IMR-90 (cell line): ENCODE measurements around the gene KLC1. TPM values are rescaled to one million over a fixed set of nuclear protein-coding genes. Genes with fewer than 3 reads are reported as not detected.

Experiments
- ATAC-seq: fragments of 200-7000 bp; cut with Tn5 transposase; 2 replicates; pipeline ENCODE4 v1.9.1; 2020; ENCODE audit warnings: low read depth, mild to moderate bottlenecking, moderate library complexity
- BruUV-seq: library from RNA; stranded (reverse); fragments of 400-500 nt; replicated peaks from 2 replicates; lab custom pipeline; 2021; lab: Mats Ljungman, UMichigan
- CTCF ChIA-PET: fragments of 300-600 bp; formaldehyde crosslinking; extraction: SDS; loops from one replicate; lab custom pipeline; 2021; ENCODE audit warnings: antibody characterized with exemption; lab: Yijun Ruan, JAX
- POLR2A ChIA-PET: fragments of 300-600 bp; sonication (Branson Sonifier 250); formaldehyde crosslinking; loops from one replicate; lab custom pipeline; 2022; ENCODE audit warnings: antibody characterized with exemption; ENCODE audit not compliant: unreplicated experiment; lab: Charles Lee
- DNase-seq: peaks from one replicate; pipeline ENCODE4 v3.0.0; 2013
- H2AFZ ChIP-seq: replicated peaks from 2 replicates; pipeline ENCODE3; 2013; ENCODE audit warnings: low read length, mild to moderate bottlenecking; ENCODE audit not compliant: poor library complexity
- H2AK5ac ChIP-seq: 2 replicates; pipeline ENCODE4 v1.6.1; 2013; ENCODE audit warnings: low read depth, low read length, inconsistent platforms
- H2AK9ac ChIP-seq: replicated peaks from 2 replicates; pipeline ENCODE3; 2013; ENCODE audit warnings: mild to moderate bottlenecking, low read depth, low read length, moderate library complexity; ENCODE audit not compliant: poor library complexity
- H2BK120ac ChIP-seq: 2 replicates; pipeline ENCODE4 v1.6.1; 2013; ENCODE audit warnings: low read depth, low read length, inconsistent platforms
- H2BK15ac ChIP-seq: 3 replicates; pipeline ENCODE4 v1.6.1; 2013; ENCODE audit warnings: low read depth, low read length, inconsistent platforms
- H2BK20ac ChIP-seq: 2 replicates; pipeline ENCODE4 v1.6.1; 2013; ENCODE audit warnings: low read depth, mild to moderate bottlenecking, inconsistent platforms, low read length, moderate library complexity
- H2BK5ac ChIP-seq: 2 replicates; pipeline ENCODE4 v1.6.1; 2013; ENCODE audit warnings: mild to moderate bottlenecking, low read depth, low read length, inconsistent platforms; ENCODE audit not compliant: poor library complexity, severe bottlenecking
- H3K14ac ChIP-seq: replicated peaks from 2 replicates; pipeline ENCODE4 v1.6.1; 2013; ENCODE audit warnings: low read depth, low read length, inconsistent platforms
- H3K18ac ChIP-seq: 2 replicates; pipeline ENCODE4 v1.6.1; 2013; ENCODE audit warnings: low read depth, low read length, control low read depth
- H3K23ac ChIP-seq: 2 replicates; pipeline ENCODE4 v1.6.1; 2013; ENCODE audit warnings: low read depth, low read length, inconsistent platforms
- H3K27ac ChIP-seq: 2 replicates; pipeline ENCODE4 v1.5.1; 2013; ENCODE audit warnings: mild to moderate bottlenecking, control low read depth, low read length; ENCODE audit not compliant: insufficient read depth
- H3K27me3 ChIP-seq: 2 replicates; pipeline ENCODE4 v1.6.1; 2013; ENCODE audit warnings: low read length; ENCODE audit not compliant: control insufficient read depth, insufficient read depth
- H3K36me3 ChIP-seq: 2 replicates; pipeline ENCODE4 v1.6.1; 2013; ENCODE audit warnings: low read length, mixed read lengths; ENCODE audit not compliant: control insufficient read depth, insufficient read depth
- H3K4ac ChIP-seq: 2 replicates; pipeline ENCODE4 v1.6.1; 2013; ENCODE audit warnings: low read depth, low read length, inconsistent platforms
- H3K4me1 ChIP-seq: 2 replicates; pipeline ENCODE4 v1.6.1; 2013; ENCODE audit warnings: low read length, mixed read lengths; ENCODE audit not compliant: control insufficient read depth, insufficient read depth
- H3K4me2 ChIP-seq: 2 replicates; pipeline ENCODE4 v1.6.1; 2013; ENCODE audit warnings: low read depth, mild to moderate bottlenecking, control low read depth, low read length, moderate library complexity
- H3K4me3 ChIP-seq: 2 replicates; pipeline ENCODE4 v1.5.1; 2013; ENCODE audit warnings: low read depth, mild to moderate bottlenecking, control low read depth, low read length, moderate library complexity; ENCODE audit not compliant: insufficient read depth
- H3K56ac ChIP-seq: 2 replicates; pipeline ENCODE4 v1.6.1; 2013; ENCODE audit warnings: low read length, inconsistent platforms; ENCODE audit not compliant: insufficient read depth; ENCODE audit errors: extremely low read depth
- H3K79me1 ChIP-seq, 2 experiments: 2 replicates each; pipeline ENCODE4 v1.6.1; 2013; ENCODE audit warnings: low read length in 2 of 2, inconsistent platforms in 1 of 2, low read depth in 1 of 2
- H3K9ac ChIP-seq: 2 replicates; pipeline ENCODE4 v1.6.1; 2013; ENCODE audit warnings: low read depth, low read length, control low read depth
- H3K9me1 ChIP-seq: 2 replicates; pipeline ENCODE4 v1.6.1; 2013; ENCODE audit warnings: low read length, inconsistent platforms; ENCODE audit not compliant: insufficient read depth
- H3K9me3 ChIP-seq: 2 replicates; pipeline ENCODE4 v1.6.1; 2013; ENCODE audit warnings: low read length; ENCODE audit not compliant: control insufficient read depth, insufficient read depth
- H4K20me1 ChIP-seq: 2 replicates; pipeline ENCODE4 v1.6.1; 2013; ENCODE audit warnings: low read length, inconsistent platforms; ENCODE audit not compliant: insufficient read depth
- H4K5ac ChIP-seq: 2 replicates; pipeline ENCODE4 v1.6.1; 2013; ENCODE audit warnings: mild to moderate bottlenecking, low read depth, low read length, control low read depth
- H4K8ac ChIP-seq, 2 experiments: 2 replicates each; pipeline ENCODE4 v1.6.1; 2013; ENCODE audit warnings: low read depth in 2 of 2, low read length in 2 of 2, control low read depth in 1 of 2, inconsistent platforms in 1 of 2
- H4K91ac ChIP-seq: 2 replicates; pipeline ENCODE4 v1.6.1; 2013; ENCODE audit warnings: low read depth, low read length, inconsistent platforms; ENCODE audit not compliant: insufficient read depth
- BHLHE40 ChIP-seq: fragments of 150-350 bp; IDR thresholded peaks from 2 replicates; pipeline ENCODE4 v1.6.1; 2016; ENCODE audit warnings: mild to moderate bottlenecking, low read depth, low read length
- CHD1 ChIP-seq: IDR thresholded peaks from 2 replicates; pipeline ENCODE4 v1.6.1; 2012; ENCODE audit warnings: low read depth, low read length, improper control_type of control experiment
- ELK1 ChIP-seq: fragments of 150-350 bp; IDR thresholded peaks from 2 replicates; pipeline ENCODE4 v1.6.1; 2016; ENCODE audit warnings: low read depth, mild to moderate bottlenecking, low read length, moderate library complexity, borderline replicate concordance
- MAFK ChIP-seq: IDR thresholded peaks from 2 replicates; pipeline ENCODE4 v1.6.1; 2012; ENCODE audit warnings: low read depth, low read length, improper control_type of control experiment
- MXI1 ChIP-seq: IDR thresholded peaks from 2 replicates; pipeline ENCODE4 v1.6.1; 2012; ENCODE audit warnings: low read depth, mild to moderate bottlenecking, low read length, moderate library complexity, borderline replicate concordance
- NFE2L2 ChIP-seq: fragments of 150-350 bp; IDR thresholded peaks from 2 replicates; pipeline ENCODE4 v1.6.1; 2016; ENCODE audit warnings: low read depth, mild to moderate bottlenecking, low read length
- POLR2A ChIP-seq: IDR thresholded peaks from 2 replicates; pipeline ENCODE4 v1.6.1; 2012; ENCODE audit warnings: mild to moderate bottlenecking, low read depth, low read length
- SMC3 ChIP-seq: fragments of 150-350 bp; IDR thresholded peaks from 2 replicates; pipeline ENCODE4 v1.6.1; 2016; ENCODE audit warnings: low read depth, mild to moderate bottlenecking, antibody characterized with exemption, low read length, moderate library complexity
- USF2 ChIP-seq: fragments of 150-350 bp; IDR thresholded peaks from 2 replicates; pipeline ENCODE4 v1.6.1; 2017; ENCODE audit warnings: mild to moderate bottlenecking, antibody characterized with exemption, low read length, low read depth
- WGBS, 2 experiments: methylation state at CpG; one replicate each; pipeline versions ENCODE4 v1.1.5 to v1.1.7; 2013; ENCODE audit warnings: missing lambda C conversion rate in 2 of 2; ENCODE audit not compliant: insufficient read length in 1 of 2; ENCODE audit errors: extremely low coverage in 2 of 2; 5-methylcytosine and 5-hydroxymethylcytosine counted together
- dilution Hi-C: fragments of 300-500 bp; cut with HindIII; formaldehyde crosslinking; loops from one replicate; pipeline ENCODE4 v1.14.3; 2018; ENCODE audit warnings: low sequenced_read_pairs; ENCODE audit not compliant: unreplicated experiment
- in situ Hi-C: fragments of 300-500 bp; cut with MboI; formaldehyde crosslinking; loops from 3 replicates; pipeline ENCODE4 v1.14.3; 2019; ENCODE audit warnings: low sequenced_read_pairs, inconsistent platforms, mixed read lengths
- intact Hi-C: fragments of 100-400 bp; cut with micrococcal nuclease; formaldehyde crosslinking; loops from 2 replicates; pipeline ENCODE4 v1.10.0; 2022
- polyA plus RNA-seq, 3 experiments: library from polyadenylated mRNA; depleted of rRNA; stranded (reverse); fragments of >200 nt; gene quantifications; 2 replicates each; pipeline ENCODE4 v1.2.3, GENCODE V29; 2012; ENCODE audit warnings: low replicate concordance in 1 of 3
- total RNA-seq: library from RNA; depleted of rRNA; stranded (reverse); fragments of >200 nt; gene quantifications from 2 replicates; pipeline ENCODE4 v1.2.3, GENCODE V29; 2012

The KLC1 gene
- total and polyA plus RNA-seq, 2 of the 4 experiments (the other 2 are of a cell fraction), result 101 to 157 TPM

DNA sequence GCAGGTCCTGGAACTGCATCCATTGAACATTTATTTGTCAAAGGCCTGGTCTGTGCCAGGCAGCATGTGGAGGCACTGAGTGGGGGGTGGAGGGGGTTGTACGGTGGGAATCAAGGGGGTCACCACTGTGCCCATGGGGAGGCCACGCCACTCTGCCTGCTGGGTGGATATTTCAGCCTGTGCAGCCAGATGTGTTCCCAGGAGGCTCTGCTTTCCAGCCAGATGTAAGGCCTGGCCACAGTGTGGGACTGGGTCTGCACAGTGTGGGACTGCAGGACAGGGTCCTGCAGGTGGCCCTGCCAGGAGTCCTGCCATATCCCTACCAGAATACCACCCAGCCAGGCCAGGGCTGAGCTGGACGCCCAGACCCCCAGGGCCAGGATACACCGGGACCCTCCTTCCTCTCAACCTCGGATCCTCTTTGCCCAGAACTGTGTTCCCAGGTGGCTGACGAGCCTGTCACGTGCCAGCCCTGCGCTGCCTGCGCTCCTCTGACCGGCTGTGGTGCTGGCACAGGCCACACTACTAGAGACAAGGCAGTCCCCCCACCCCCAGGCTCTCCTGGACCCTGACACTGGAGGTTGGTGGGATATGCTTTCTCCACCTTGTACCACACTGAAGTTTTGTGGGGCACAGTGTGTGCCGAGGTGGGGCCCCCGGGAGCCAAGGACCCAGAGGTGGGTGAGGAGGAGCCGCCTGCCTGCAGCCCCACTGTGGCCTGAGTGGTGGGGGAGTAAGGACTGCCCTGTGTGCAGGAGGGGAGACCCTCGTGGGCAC lies 68.8 kb downstream of the KLC1 start (continued):
- TF ChIP-seq BHLHE40, result no peak

DNA sequence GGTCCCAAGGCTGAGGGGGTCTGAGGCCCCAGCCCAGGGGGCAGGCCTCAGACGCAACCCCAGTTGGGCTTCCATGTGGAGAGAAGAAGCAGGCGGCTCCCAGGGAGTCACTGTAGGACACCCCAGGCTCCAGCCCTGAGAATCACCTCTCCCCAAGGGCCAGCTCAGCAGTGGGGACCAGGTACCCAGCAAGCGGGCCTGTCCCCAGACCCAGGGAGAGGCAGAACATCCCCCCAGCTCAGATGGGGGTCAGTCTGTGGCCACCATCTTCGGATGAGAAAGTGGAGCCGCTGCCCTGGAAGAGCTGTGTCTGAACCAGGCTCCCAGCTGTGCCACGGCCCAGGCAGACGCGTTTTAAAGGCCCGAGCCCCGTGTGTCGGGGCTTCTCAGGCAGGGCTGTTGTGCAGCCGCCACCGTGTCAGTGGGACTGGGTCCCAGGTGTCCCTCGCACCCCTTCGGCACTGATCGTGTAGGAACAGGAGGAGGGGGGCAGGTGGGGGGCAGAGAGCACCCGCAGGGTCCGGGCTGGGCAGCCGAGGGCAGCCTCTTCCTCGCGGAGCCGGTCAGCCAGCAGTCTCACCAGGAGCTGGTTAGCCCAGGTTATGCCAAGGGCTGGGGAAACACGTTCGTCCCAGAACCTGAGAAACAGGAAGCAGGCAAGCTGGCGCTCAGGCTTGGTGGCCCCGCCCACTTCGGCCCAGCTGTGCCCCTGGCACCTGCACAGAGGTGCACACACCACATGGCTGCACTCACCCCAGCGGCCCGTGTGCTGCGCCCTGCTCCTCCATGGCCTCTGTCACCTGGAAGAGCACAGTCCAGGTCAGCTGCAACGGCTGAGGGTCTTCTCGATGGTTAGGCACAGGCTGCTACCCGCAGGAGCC lies 69.6 kb downstream of the KLC1 start:
- Histone ChIP-seq H3K4ac (no peak overlapping the region), H2AK9ac (no peak overlapping the region), H2BK5ac (no peak overlapping the region), H4K5ac (no peak overlapping the region), H2AK5ac (no peak overlapping the region), H2AFZ (no peak overlapping the region), H3K79me1 (peaks cover 27 to 80% of the 10 kb centered on the region in 2 experiments), H3K23ac (no peak overlapping the region), H4K91ac (no peak overlapping the region), H3K9ac (no peak overlapping the region), H3K18ac (no peak overlapping the region), H3K27me3 (no peaks in the 10 kb centered on the region), H3K4me3 (no peak overlapping the region), H3K4me2 (no peak overlapping the region), H4K8ac (no peak overlapping the region), H3K36me3 (peaks cover 58% of the 10 kb centered on the region), H3K9me1 (peaks cover 3% of the 10 kb centered on the region; the same call in 1 of the 2 replicates), H3K9me3 (no peaks in the 10 kb centered on the region), H3K14ac (no peak overlapping the region), H2BK15ac (no peak overlapping the region), H4K20me1 (peaks cover 62% of the 10 kb centered on the region), H3K27ac (no peak overlapping the region), H3K4me1 (peaks cover 15% of the 10 kb centered on the region), H2BK120ac (no peak overlapping the region), H2BK20ac (no peak overlapping the region), H3K56ac (no peak overlapping the region)
- dilution Hi-C loops (no loop called here), intact Hi-C loops (no loop called here), in situ Hi-C loops (no loop called here)
- BruUV-seq, result no TSS peak
- TF ChIP-seq USF2, result no peak
- TF ChIP-seq ELK1, result no peak
- no peak for TF ChIP-seq MAFK
- TF ChIP-seq NFE2L2, result no peak
- TF ChIP-seq POLR2A, result no peak
- TF ChIP-seq SMC3, result no peak
- no peak for TF ChIP-seq MXI1
- no peak for TF ChIP-seq CHD1
- CTCF ChIA-PET, result no interaction called here
- 93% methylated on average over 18 of the region's 33 CpGs; no CpG with 5 or more reads in 1 of the 2 experiments for WGBS, 2 experiments
- ATAC-seq (no peak), DNase-seq (no peak)
- POLR2A ChIA-PET, result no interaction called here
